ENCODE results near the gene PRKG1. TPM values are rescaled to one million over a fixed set of nuclear protein-coding genes. Genes with fewer than 3 reads are reported as not detected.

PRKG1 gene
- total and polyA plus RNA-seq, 2 experiments from 2014 or later = 18.2 to 21.1 TPM

- H3K27me3 ChIP-seq (ENCODE audit: insufficient read depth) = no peaks in the 10 kb centered on the region
- DNase-seq (ENCODE audit: low spot score) = no peak
- no peak overlapping the region for H3K4me2 ChIP-seq
- H2AFZ ChIP-seq = no peak overlapping the region
- Mint-ChIP-seq H3K9me3 (no peaks in the 10 kb centered on the region), H3K4me3 (no peak overlapping the region), H3K27me3 (ENCODE audit: insufficient read depth, low read depth, poor library complexity) (no peaks in the 10 kb centered on the region), H3K4me1 (peaks cover 22% of the 10 kb centered on the region; the same call in 2 of the 3 replicates), H3K36me3 (ENCODE audit: low read depth) (peaks cover 14% of the 10 kb centered on the region), H3K27ac (no peak overlapping the region)
- H3K9me2 ChIP-seq (ENCODE audit: insufficient read depth) = no peaks in the 10 kb centered on the region
- H3K4me3 ChIP-seq = no peak overlapping the region
- no peaks in the 10 kb centered on the region for H4K20me1 ChIP-seq (replicated peaks; ENCODE audit: insufficient read depth)
- H3K27ac ChIP-seq (ENCODE audit: low read depth) = no peak overlapping the region
- H3F3A ChIP-seq (replicated peaks; ENCODE audit: low read depth) = no peaks in the 10 kb centered on the region
- H3K4me1 ChIP-seq (ENCODE audit: insufficient read depth) = peaks cover 9% of the 10 kb centered on the region
- no peak for ATAC-seq
- no peaks in the 10 kb centered on the region for H3K79me2 ChIP-seq (replicated peaks; ENCODE audit: insufficient read depth)
- no peaks in the 10 kb centered on the region for H3K36me3 ChIP-seq (ENCODE audit: insufficient read depth)
- no peak for TF ChIP-seq CTCF (conservative IDR thresholded peaks at IDR 0.05; ENCODE audit: low read depth in 2 of 2)
- no peak for TF ChIP-seq EZH2 (IDR thresholded peaks at IDR 0.05; ENCODE audit: low read depth, unreplicated experiment)
- TF ChIP-seq STAT1 (IDR thresholded peaks at IDR 0.05; ENCODE audit: unreplicated experiment) = no peak
- no peak for TF ChIP-seq REST (IDR thresholded peaks at IDR 0.05; ENCODE audit: unreplicated experiment)
- TF ChIP-seq EZH2phosphoT487 (IDR thresholded peaks at IDR 0.05; ENCODE audit: unreplicated experiment) = no peak
- no peak for TF ChIP-seq ZNF114 (CRISPR knock-in tag; IDR thresholded peaks at IDR 0.05)
- TF ChIP-seq CREB1 (CRISPR knock-in tag; IDR thresholded peaks at IDR 0.05; ENCODE audit: low read depth) = no peak
- TF ChIP-seq JUNB (IDR thresholded peaks at IDR 0.05; ENCODE audit: unreplicated experiment) = no peak
- TF ChIP-seq ZNF462 (CRISPR knock-in tag; IDR thresholded peaks at IDR 0.05) = no peak
- no peak for TF ChIP-seq NANOG (IDR thresholded peaks at IDR 0.05; ENCODE audit: borderline replicate concordance)
Observed at GRCh38 chr10:52059089-52059488, 984.8 kb downstream of the PRKG1 start.

All from GM23338 (cell line).